Stimulated activated CD4-positive, alpha-beta T cell treated with anti-CD3 and anti-CD28 coated beads, Interleukin-4, amount 100 ng/mL, for 1 hour (primary cell): Measurements from ENCODE around the gene NAPA.

Experiments
- DNase-seq: peaks from one replicate; pipeline ENCODE4 v3.0.0-alpha.2; 2020

NAPA gene

GRCh38 chr19:47521473-47522180 is 6.8 kb upstream of the NAPA start:
- no peak for DNase-seq

- no peak for DNase-seq
Measured at GRCh38 chr19:47520839-47521238, 6.0 kb upstream of the NAPA start.

- no peak for DNase-seq
Measured at GRCh38 chr19:47520343-47520806, 5.5 kb upstream of the NAPA start.

- DNase-seq: no peak
Measured at GRCh38 chr19:47518854-47519253, 4.0 kb upstream of the NAPA start.

GRCh38 chr19:47518139-47518538 is 3.3 kb upstream of the NAPA start:
- peak; percentile 32 for DNase-seq

GRCh38 chr19:47514151-47514868 is 553 bp downstream of the NAPA start:
- DNase-seq: no peak

GRCh38 chr19:47512948-47513319 is 1.9 kb downstream of the NAPA start:
- DNase-seq: no peak

GRCh38 chr19:47512183-47512947 is 2.5 kb downstream of the NAPA start:
- DNase-seq: no peak

- DNase-seq: no peak
Measured at GRCh38 chr19:47511681-47512080, 3.2 kb downstream of the NAPA start.

GRCh38 chr19:47511128-47511517 is 3.7 kb downstream of the NAPA start:
- no peak for DNase-seq

- no peak for DNase-seq
Measured at GRCh38 chr19:47510516-47511127, 4.2 kb downstream of the NAPA start.

- no peak for DNase-seq
Measured at GRCh38 chr19:47509973-47510372, 4.9 kb downstream of the NAPA start.

- no peak for DNase-seq
Measured at GRCh38 chr19:47509170-47509847, 5.6 kb downstream of the NAPA start.

- DNase-seq: no peak
Measured at GRCh38 chr19:47508721-47509120, 6.1 kb downstream of the NAPA start.

- no peak for DNase-seq
Measured at GRCh38 chr19:47507924-47508553, 6.8 kb downstream of the NAPA start.

GRCh38 chr19:47507012-47507411 is 7.9 kb downstream of the NAPA start:
- DNase-seq: no peak

- no peak for DNase-seq
Measured at GRCh38 chr19:47506459-47506858, 8.4 kb downstream of the NAPA start.

GRCh38 chr19:47505506-47505905 is 9.4 kb downstream of the NAPA start:
- DNase-seq: no peak

- DNase-seq: no peak
Measured at GRCh38 chr19:47503826-47504150, 11.1 kb downstream of the NAPA start.

- DNase-seq: no peak
Measured at GRCh38 chr19:47503130-47503825, 11.6 kb downstream of the NAPA start.
